HUES64 (cell line): Measurements from ENCODE around the gene ALG2. TPM values are rescaled to one million over a fixed set of nuclear protein-coding genes. Genes with fewer than 3 reads are reported as not detected.
A peak's percentile ranks its signal among the peaks of the same experiment; 100 is the strongest.

Experiments
- H3K27ac ChIP-seq: 2 replicates; pipeline ENCODE4 v1.7.0; 2013; ENCODE audit warnings: low read depth, low read length, inconsistent platforms
- H3K27me3 ChIP-seq: 2 replicates; pipeline ENCODE4 v1.6.1; 2013; ENCODE audit warnings: mild to moderate bottlenecking, low read length; ENCODE audit not compliant: insufficient read depth
- H3K36me3 ChIP-seq: 2 replicates; pipeline ENCODE4 v1.6.1; 2013; ENCODE audit warnings: mild to moderate bottlenecking, low read length; ENCODE audit not compliant: insufficient read depth
- H3K4me1 ChIP-seq: 2 replicates; pipeline ENCODE4 v1.6.1; 2013; ENCODE audit warnings: mild to moderate bottlenecking, low read length, moderate library complexity; ENCODE audit not compliant: insufficient read depth
- H3K4me3 ChIP-seq: 2 replicates; pipeline ENCODE4 v1.5.1; 2013; ENCODE audit warnings: mild to moderate bottlenecking, low read length, moderate library complexity
- H3K9ac ChIP-seq: 2 replicates; pipeline ENCODE4 v1.6.1; 2013; ENCODE audit warnings: mild to moderate bottlenecking, low read depth, low read length
- H3K9me3 ChIP-seq: 2 replicates; pipeline ENCODE4 v1.6.1; 2013; ENCODE audit warnings: low read depth, low read length; ENCODE audit not compliant: insufficient read depth
- WGBS: fragments of 150-250, 120-280 bp; methylation state at CpG from one replicate; pipeline ENCODE4 v1.1.7; 2013; ENCODE audit warnings: missing lambda C conversion rate; 5-methylcytosine and 5-hydroxymethylcytosine counted together
- polyA plus RNA-seq, 2 experiments: library from polyadenylated mRNA; stranded (reverse); fragments of 50-300 nt; gene quantifications; one replicate each; pipeline ENCODE4 v1.2.3, GENCODE V29; 2013

Gene ALG2, protein sequence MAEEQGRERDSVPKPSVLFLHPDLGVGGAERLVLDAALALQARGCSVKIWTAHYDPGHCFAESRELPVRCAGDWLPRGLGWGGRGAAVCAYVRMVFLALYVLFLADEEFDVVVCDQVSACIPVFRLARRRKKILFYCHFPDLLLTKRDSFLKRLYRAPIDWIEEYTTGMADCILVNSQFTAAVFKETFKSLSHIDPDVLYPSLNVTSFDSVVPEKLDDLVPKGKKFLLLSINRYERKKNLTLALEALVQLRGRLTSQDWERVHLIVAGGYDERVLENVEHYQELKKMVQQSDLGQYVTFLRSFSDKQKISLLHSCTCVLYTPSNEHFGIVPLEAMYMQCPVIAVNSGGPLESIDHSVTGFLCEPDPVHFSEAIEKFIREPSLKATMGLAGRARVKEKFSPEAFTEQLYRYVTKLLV
- polyA plus RNA-seq (2013, experiment 1 of 2), result 19.7 TPM
- polyA plus RNA-seq (2013, experiment 2 of 2), result 19.1 TPM

DNA sequence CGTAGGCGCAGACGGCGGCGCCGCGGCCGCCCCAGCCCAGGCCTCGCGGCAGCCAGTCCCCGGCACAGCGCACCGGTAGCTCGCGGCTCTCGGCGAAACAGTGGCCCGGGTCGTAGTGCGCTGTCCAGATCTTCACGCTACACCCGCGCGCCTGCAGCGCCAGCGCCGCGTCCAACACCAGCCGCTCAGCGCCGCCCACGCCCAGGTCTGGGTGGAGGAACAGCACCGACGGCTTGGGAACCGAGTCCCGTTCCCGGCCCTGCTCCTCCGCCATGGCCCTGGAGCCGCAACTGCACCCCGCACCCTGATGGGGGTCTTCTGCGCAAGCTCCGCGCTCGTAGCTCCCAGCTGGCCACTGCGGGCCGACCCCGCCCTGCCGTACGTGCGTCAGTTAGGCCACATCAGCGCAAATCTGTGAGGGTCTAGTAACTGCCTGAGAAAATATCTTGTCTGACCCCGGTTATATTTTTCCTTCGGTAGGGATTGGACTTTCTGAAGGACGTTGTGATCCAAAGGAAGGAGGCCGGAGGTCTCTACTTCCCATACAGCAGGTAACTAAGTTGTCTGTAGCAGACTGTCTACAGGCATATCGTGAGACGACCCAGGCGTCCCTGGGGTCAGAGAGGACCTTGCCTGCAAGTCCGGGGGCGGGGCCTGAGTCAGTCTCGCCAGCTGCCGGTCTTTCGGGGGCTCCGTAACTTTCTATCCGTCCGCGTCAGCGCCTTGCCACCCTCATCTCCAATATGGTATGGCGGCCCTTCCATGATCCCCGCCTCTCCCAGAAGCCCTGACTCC lies at the start of gene ALG2, which contains the start of gene SEC61B:
ALG2 (minus strand) TSS at position 322 of the 795 bp plus-strand sequence; CDS start at position 274, 48 bp downstream.
SEC61B (plus strand) TSS at position 662 of the 795 bp plus-strand sequence; CDS start at position 744, 82 bp downstream.
- H3K4me1 ChIP-seq, result peaks cover 4% of the 10 kb centered on the region; the same call in 1 of the 2 replicates
- WGBS, result under 1% methylated on average over 70 of the region's 70 CpGs
- peak within 1 kb of the TSS; percentile 95 for H3K27ac ChIP-seq
- peak within 1 kb of the TSS; percentile 93 for H3K9ac ChIP-seq
- H3K27me3 ChIP-seq, result no peaks in the 10 kb centered on the region
- H3K36me3 ChIP-seq, result peaks cover 44% of the 10 kb centered on the region
- H3K4me3 ChIP-seq, result peak within 1 kb of the TSS; percentile 93
- no peaks in the 10 kb centered on the region for H3K9me3 ChIP-seq

DNA sequence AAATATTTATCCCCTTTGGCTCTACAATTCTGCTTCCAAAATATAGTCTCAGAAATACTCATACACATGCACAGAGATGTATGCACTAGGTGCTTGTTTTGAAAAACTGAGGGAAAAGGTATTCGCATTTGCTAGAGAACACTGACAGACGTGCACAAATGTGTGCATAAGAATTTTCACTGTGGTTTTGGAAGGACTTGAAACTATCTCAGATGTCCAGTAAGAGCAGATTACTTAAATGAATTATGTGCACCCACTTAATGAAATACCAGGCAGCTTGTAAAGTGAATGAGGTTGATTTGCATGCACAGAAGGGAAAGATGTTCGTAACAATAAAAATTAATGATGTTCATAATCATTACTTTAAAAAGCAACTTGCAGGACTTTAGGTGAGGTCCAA lies 48.7 kb upstream of the ALG2 start:
- H3K27me3 ChIP-seq, result no peaks in the 10 kb centered on the region
- no peaks in the 10 kb centered on the region for H3K9me3 ChIP-seq
- no peaks in the 10 kb centered on the region for H3K36me3 ChIP-seq
- H3K4me1 ChIP-seq, result no peaks in the 10 kb centered on the region
- 47% methylated on average over 2 of the region's 3 CpGs for WGBS
- H3K27ac ChIP-seq, result no peak overlapping the region
- H3K9ac ChIP-seq, result no peak overlapping the region
- no peak overlapping the region for H3K4me3 ChIP-seq

DNA sequence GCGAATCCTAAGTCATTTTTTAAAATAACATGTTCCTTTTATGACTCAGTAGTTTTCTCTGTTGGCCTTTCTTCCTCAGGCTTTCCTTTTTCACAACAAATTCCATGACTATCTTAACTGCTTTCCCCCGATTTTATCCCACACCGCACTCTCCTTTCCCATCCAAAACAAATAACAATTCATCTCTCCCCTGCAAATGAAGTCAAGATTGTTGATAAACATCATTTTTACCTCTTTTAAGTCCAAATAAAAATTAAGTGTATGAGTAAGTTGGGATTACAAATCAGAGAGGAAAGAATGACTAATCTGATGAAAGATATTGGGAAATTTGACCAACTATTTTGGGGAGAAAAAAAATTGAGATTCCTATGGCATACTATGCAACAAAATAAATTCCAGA lies 47.7 kb upstream of the ALG2 start:
- no peaks in the 10 kb centered on the region for H3K4me1 ChIP-seq
- H3K27me3 ChIP-seq, result no peaks in the 10 kb centered on the region
- no peaks in the 10 kb centered on the region for H3K36me3 ChIP-seq
- no peaks in the 10 kb centered on the region for H3K9me3 ChIP-seq
- no peak overlapping the region for H3K4me3 ChIP-seq
- H3K27ac ChIP-seq, result no peak overlapping the region
- no peak overlapping the region for H3K9ac ChIP-seq
- WGBS, result 92% methylated on average over 3 of the region's 3 CpGs

DNA sequence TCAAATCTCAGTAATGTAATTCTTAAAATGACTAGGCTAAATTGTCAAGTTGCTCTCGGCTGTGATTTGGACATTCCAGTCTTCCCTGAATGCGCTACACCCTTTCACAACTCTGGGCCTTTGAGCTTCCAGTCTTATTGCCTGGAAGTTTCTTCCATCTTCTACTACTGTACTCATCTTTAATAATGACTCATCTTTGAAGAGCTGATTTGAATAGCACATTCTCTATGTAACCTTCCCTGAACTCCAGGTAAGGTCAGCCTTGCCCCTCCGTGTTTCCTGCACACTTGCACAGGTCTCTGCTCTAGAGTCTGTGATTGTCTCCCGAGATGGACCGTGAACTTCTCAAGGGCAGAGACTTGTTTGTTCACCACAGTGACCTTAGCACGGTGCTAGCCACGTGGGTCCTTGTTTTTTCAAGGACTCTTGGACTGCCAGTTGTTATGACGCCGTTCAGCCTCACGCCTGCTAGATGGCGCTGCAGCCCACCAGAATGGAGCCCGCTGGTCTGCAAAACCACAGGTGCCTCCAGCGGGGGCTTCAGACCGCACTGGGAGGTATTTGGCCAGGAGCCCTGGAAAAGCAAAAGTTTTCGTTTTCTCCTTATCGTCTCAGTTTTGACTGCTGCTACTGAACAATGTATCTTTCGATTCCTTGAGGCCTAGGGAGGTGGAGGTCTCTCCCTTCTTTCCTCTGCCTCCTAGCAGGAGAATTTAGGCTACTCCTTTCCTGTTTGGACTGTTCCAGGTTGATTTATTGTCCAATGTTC lies 44.7 kb upstream of the ALG2 start:
- no peaks in the 10 kb centered on the region for H3K36me3 ChIP-seq
- no peaks in the 10 kb centered on the region for H3K9me3 ChIP-seq
- WGBS, result 23% methylated on average over 17 of the region's 17 CpGs
- no peak overlapping the region for H3K9ac ChIP-seq
- no peak overlapping the region for H3K4me3 ChIP-seq
- H3K27me3 ChIP-seq, result no peaks in the 10 kb centered on the region
- H3K27ac ChIP-seq, result no peak overlapping the region
- H3K4me1 ChIP-seq, result no peaks in the 10 kb centered on the region

DNA sequence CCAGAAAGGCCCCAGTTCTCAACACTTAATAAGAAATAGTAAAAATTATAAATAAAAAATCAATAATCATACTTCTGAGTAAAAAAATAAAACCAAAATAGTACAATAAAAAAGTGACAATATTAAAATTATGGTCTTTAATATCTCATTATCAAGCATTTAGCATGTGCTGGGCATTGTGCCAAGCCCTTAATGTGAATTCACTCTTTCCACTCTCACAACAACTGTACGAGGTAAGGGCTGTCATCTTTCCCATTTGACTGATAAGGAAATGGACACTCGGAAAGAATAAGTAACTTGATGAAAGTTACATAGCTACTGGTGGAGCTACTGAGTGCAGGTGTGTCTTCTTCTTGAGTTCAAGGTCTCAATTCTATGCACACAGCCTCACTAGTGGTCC lies 43.9 kb upstream of the ALG2 start:
- H3K27ac ChIP-seq, result no peak overlapping the region
- H3K4me1 ChIP-seq, result no peaks in the 10 kb centered on the region
- 94% methylated on average over 2 of the region's 2 CpGs for WGBS
- H3K27me3 ChIP-seq, result no peaks in the 10 kb centered on the region
- H3K9ac ChIP-seq, result no peak overlapping the region
- H3K9me3 ChIP-seq, result no peaks in the 10 kb centered on the region
- no peak overlapping the region for H3K4me3 ChIP-seq
- H3K36me3 ChIP-seq, result no peaks in the 10 kb centered on the region

DNA sequence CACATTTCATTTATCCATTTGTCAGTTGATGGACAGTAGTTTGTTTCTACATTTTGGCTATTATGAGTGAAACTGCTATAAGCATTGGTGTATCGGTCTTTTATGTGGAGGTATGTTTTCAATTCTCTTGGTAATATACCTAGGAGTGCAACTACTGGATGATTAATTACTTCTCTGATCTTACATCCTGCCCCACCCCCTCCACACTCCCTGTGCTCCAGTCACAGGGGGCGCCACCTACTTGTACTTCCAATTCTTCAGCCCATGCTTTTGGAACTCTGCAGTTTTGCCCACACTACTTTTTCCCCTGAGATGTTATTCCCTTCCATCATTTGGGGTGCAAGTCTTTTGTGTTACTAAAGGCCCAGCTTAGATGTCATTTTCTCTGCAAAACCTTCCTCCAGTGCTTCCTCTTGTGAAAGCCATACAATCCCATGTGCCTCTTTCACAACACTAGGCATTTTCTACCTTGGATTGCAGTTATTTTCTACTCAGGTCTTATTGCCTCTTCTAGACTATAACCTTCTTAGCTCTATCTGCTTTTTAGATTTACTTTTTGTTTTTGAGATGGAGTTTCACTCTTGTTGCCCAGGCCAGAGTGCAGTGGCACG lies 42.4 kb upstream of the ALG2 start:
- 86% methylated on average over 3 of the region's 3 CpGs for WGBS
- peaks cover under 1% of the 10 kb centered on the region; the same call in 1 of the 2 replicates for H3K4me1 ChIP-seq
- H3K9me3 ChIP-seq, result no peaks in the 10 kb centered on the region
- no peak overlapping the region for H3K27ac ChIP-seq
- no peak overlapping the region for H3K4me3 ChIP-seq
- no peaks in the 10 kb centered on the region for H3K27me3 ChIP-seq
- H3K36me3 ChIP-seq, result no peaks in the 10 kb centered on the region
- no peak overlapping the region for H3K9ac ChIP-seq

DNA sequence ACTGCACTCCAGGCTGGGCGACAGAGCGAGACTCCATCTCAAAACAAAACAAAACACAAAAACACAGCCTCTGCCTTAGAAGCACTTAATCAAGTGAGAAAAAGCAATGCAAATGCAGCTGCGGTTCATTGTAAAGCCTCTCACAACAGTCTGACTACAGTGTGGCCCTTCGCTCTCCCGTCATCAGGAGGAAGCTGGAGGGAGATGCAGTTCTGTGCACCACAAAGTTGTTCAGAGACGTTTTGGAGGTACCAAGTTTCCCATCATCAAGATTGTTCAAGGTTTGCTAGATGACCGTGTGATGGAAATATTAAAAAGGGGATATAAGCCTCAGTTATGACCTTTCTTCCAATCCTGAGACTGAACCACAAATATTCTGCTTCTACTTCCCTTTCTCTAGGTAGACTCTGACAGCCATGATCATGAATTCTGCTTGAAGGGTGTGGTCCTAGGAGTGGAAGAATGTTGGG lies 41.2 kb upstream of the ALG2 start:
- 92% methylated on average over 7 of the region's 7 CpGs for WGBS
- no peak overlapping the region for H3K9ac ChIP-seq
- H3K36me3 ChIP-seq, result no peaks in the 10 kb centered on the region
- H3K4me3 ChIP-seq, result no peak overlapping the region
- peaks cover 7% of the 10 kb centered on the region; the same call in 1 of the 2 replicates for H3K4me1 ChIP-seq
- H3K27me3 ChIP-seq, result no peaks in the 10 kb centered on the region
- no peak overlapping the region for H3K27ac ChIP-seq
- H3K9me3 ChIP-seq, result no peaks in the 10 kb centered on the region

DNA sequence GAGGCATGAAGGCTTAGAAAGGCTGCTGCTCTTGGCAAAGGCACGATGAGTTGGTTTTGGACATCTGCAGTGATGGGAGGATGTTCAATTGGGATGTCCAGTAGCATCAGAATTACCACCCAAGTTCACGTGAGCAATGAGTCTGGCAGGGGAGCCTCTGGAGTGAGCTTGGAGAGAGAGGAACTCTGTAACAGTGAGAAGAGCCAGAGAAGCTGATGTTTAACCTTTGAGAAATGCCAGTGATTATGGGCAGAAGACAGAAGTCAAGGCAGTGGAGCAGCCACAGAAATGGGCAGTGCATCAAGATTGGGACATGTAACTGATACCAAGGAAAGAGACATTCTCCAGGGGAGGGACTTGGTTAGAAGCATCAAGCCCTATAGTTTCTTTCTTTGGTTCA lies 40.2 kb upstream of the ALG2 start:
- H3K4me1 ChIP-seq, result peaks cover 7% of the 10 kb centered on the region; the same call in 1 of the 2 replicates
- H3K4me3 ChIP-seq, result no peak overlapping the region
- 96% methylated on average over 2 of the region's 2 CpGs for WGBS
- no peaks in the 10 kb centered on the region for H3K27me3 ChIP-seq
- H3K9me3 ChIP-seq, result no peaks in the 10 kb centered on the region
- no peak overlapping the region for H3K9ac ChIP-seq
- no peaks in the 10 kb centered on the region for H3K36me3 ChIP-seq
- H3K27ac ChIP-seq, result no peak overlapping the region

DNA sequence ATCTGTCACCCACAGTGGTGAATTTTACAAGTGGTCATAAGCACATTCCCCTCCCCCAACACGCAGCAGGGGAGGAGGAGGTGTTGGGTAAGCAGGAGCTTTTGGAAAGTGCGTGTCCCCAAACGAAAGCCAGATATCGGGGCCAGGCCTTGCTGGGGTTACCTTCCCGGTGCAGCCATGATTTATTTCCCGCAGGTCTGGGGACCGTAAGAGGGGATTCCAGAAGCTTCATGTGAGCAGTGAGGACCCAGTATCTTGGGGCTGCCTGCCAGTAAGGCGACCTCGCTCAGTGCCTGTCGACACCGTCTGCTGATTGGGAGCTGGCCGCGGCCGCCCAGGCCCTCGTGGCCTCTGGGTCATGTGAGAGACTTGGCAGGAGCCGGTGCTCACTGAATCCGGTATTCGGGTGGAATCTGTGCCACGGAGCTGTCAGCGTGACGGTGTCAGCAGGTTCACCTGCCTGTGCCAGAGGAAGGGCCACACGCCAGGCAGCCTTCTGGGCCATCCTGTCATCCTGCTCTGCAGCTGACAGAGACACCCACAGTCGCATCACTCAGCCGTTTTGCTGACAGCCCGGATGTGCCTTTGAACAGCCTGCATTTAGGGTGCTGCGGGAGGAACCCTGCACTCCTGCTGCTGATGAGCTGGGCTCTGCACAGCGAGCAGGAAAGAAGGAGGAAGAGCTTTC lies 37.6 kb upstream of the ALG2 start:
- WGBS, result 77% methylated on average over 26 of the region's 27 CpGs
- no peaks in the 10 kb centered on the region for H3K9me3 ChIP-seq
- no peak overlapping the region for H3K4me3 ChIP-seq
- no peak overlapping the region for H3K9ac ChIP-seq
- H3K27me3 ChIP-seq, result no peaks in the 10 kb centered on the region
- H3K27ac ChIP-seq, result no peak overlapping the region
- H3K4me1 ChIP-seq, result peaks cover 7% of the 10 kb centered on the region; the same call in 1 of the 2 replicates
- no peaks in the 10 kb centered on the region for H3K36me3 ChIP-seq
